GM23248 (cell line): ENCODE results near the gene ARID3B. TPM values are rescaled to one million over a fixed set of nuclear protein-coding genes. Genes with fewer than 3 reads are reported as not detected.

ENCODE experiments used
- DNase-seq: peaks from one replicate; pipeline ENCODE4 v3.0.0-alpha.2; 2015
- H2AFZ ChIP-seq: fragments of 200-600 bp; sonication (generic); 2 replicates; pipeline ENCODE4 v1.6.1; 2016; ENCODE audit warnings: antibody characterized with exemption
- H3F3A ChIP-seq: fragments of 200-600 bp; sonication (generic); 2 replicates; pipeline ENCODE4 v1.6.1; 2016; ENCODE audit warnings: mild to moderate bottlenecking, antibody characterized with exemption, mixed run types; ENCODE audit not compliant: insufficient read depth
- H3K27ac ChIP-seq: fragments of 200-600 bp; sonication (generic); 2 replicates; pipeline ENCODE4 v1.5.1; 2016; ENCODE audit warnings: mild to moderate bottlenecking
- H3K27me3 ChIP-seq: fragments of 200-600 bp; sonication (generic); replicated peaks from 2 replicates; pipeline ENCODE4 v1.6.1; 2016; ENCODE audit warnings: mild to moderate bottlenecking; ENCODE audit not compliant: insufficient read depth
- H3K36me3 ChIP-seq: fragments of 200-600 bp; sonication (generic); 2 replicates; pipeline ENCODE4 v1.6.1; 2016; ENCODE audit warnings: low read depth, mild to moderate bottlenecking
- H3K4me1 ChIP-seq: fragments of 200-600 bp; sonication (generic); 2 replicates; pipeline ENCODE4 v1.6.1; 2016; ENCODE audit warnings: mild to moderate bottlenecking; ENCODE audit not compliant: insufficient read depth
- H3K4me2 ChIP-seq: fragments of 200-600 bp; sonication (generic); one replicate; pipeline ENCODE4 v1.6.1; 2016; ENCODE audit warnings: mild to moderate bottlenecking; ENCODE audit not compliant: unreplicated experiment
- H3K4me3 ChIP-seq: fragments of 200-600 bp; sonication (generic); 2 replicates; pipeline ENCODE4 v1.5.1; 2016; ENCODE audit warnings: mild to moderate bottlenecking
- H3K79me2 ChIP-seq: fragments of 200-600 bp; sonication (generic); 2 replicates; pipeline ENCODE4 v1.6.1; 2016; ENCODE audit warnings: mild to moderate bottlenecking; ENCODE audit not compliant: insufficient read depth
- H3K9ac ChIP-seq: fragments of 200-600 bp; sonication (generic); 2 replicates; pipeline ENCODE4 v1.6.1; 2016; ENCODE audit warnings: mild to moderate bottlenecking
- H3K9me2 ChIP-seq: fragments of 200-600 bp; sonication (generic); 2 replicates; pipeline ENCODE4 v1.6.1; 2016; ENCODE audit warnings: mixed run types, mild to moderate bottlenecking, moderate library complexity; ENCODE audit not compliant: insufficient read depth
- H3K9me3 ChIP-seq: fragments of 200-600 bp; sonication (generic); one replicate; pipeline ENCODE4 v1.6.1; 2017; ENCODE audit warnings: low read depth
- H4K20me1 ChIP-seq: fragments of 200-600 bp; sonication (generic); 2 replicates; pipeline ENCODE4 v1.6.0; 2016; ENCODE audit not compliant: insufficient read depth
- EZH2 ChIP-seq: fragments of 200-600 bp; sonication (generic); IDR thresholded peaks from 2 replicates; pipeline ENCODE4 v1.6.1; 2018; ENCODE audit warnings: antibody characterized with exemption, mild to moderate bottlenecking; ENCODE audit not compliant: insufficient read depth, poor library complexity, severe bottlenecking
- EZH2phosphoT487 ChIP-seq: fragments of 200-600 bp; sonication (generic); IDR thresholded peaks from 2 replicates; pipeline ENCODE4 v1.6.1; 2018; ENCODE audit warnings: antibody characterized with exemption, moderate library complexity, mild to moderate bottlenecking, low read depth; ENCODE audit not compliant: insufficient read depth
- in situ Hi-C: fragments of 300-500 bp; cut with MboI; formaldehyde crosslinking; loops from 2 replicates; pipeline ENCODE4 v1.15.0; 2020
- polyA plus RNA-seq: library from polyadenylated mRNA; unstranded; fragments of >200 nt; fragmentation: Nextera tagmentation; extraction: Ambion mirVana; gene quantifications from 2 replicates; pipeline ENCODE4 v1.2.1, GENCODE V29; 2016
- total RNA-seq: library from RNA; depleted of rRNA; stranded (reverse); fragments of >200 nt; shearing (Covaris generic); gene quantifications from 2 replicates; pipeline ENCODE4 v1.2.3, GENCODE V29; 2014; rRNA removed

Gene ARID3B
- total and polyA plus RNA-seq, 2 experiments from 2014 or later: 2.1 to 4.9 TPM

GRCh38 chr15:74646480-74646879 lies 105.5 kb downstream of the ARID3B start:
- H3K9me3 ChIP-seq: no peaks in the 10 kb centered on the region
- DNase-seq: no peak
- H3K27me3 ChIP-seq: no peaks in the 10 kb centered on the region
- H4K20me1 ChIP-seq: 0 out of 2 replicates have a peak, but pooled peaks cover 8% of the 10 kb centered on the region
- no peak overlapping the region for H3K27ac ChIP-seq
- no peaks in the 10 kb centered on the region for H3F3A ChIP-seq
- TF ChIP-seq EZH2phosphoT487: no peak
- no peak for TF ChIP-seq EZH2
- no peak overlapping the region for H3K9ac ChIP-seq
- no peak overlapping the region for H3K4me3 ChIP-seq
- in situ Hi-C loops: no loop called here
- peaks cover 76% of the 10 kb centered on the region for H3K79me2 ChIP-seq
- no peak overlapping the region for H3K4me2 ChIP-seq
- no peak overlapping the region for H2AFZ ChIP-seq
- no peaks in the 10 kb centered on the region for H3K36me3 ChIP-seq
- peaks cover 10% of the 10 kb centered on the region for H3K4me1 ChIP-seq
- H3K9me2 ChIP-seq: no peaks in the 10 kb centered on the region

Other genes with a start within 250 kb of the ARID3B start
- 0.25 and 0.32 TPM in 2 replicates for gene CYP11A1, start 173.6 kb upstream of the ARID3B start, total RNA-seq
- gene CYP11A1, start 173.6 kb upstream of the ARID3B start, polyA plus RNA-seq: 1.2 and 1.9 TPM in 2 replicates
- 132 and 151 TPM in 2 replicates for gene SEMA7A, start 107.3 kb upstream of the ARID3B start, total RNA-seq
- 41.2 and 42.3 TPM in 2 replicates for gene SEMA7A, start 107.3 kb upstream of the ARID3B start, polyA plus RNA-seq
- 70.4 and 74.2 TPM in 2 replicates for gene UBL7, start 80.1 kb upstream of the ARID3B start, total RNA-seq
- 78.6 and 79.1 TPM in 2 replicates for gene UBL7, start 80.1 kb upstream of the ARID3B start, polyA plus RNA-seq
- 67.2 and 67.9 TPM in 2 replicates for gene CLK3, start 74.6 kb downstream of the ARID3B start, total RNA-seq
- gene CLK3, start 74.6 kb downstream of the ARID3B start, polyA plus RNA-seq: 40.4 and 41.9 TPM in 2 replicates
- 13.9 and 15.0 TPM in 2 replicates for gene EDC3, start 154.8 kb downstream of the ARID3B start, total RNA-seq
- 21.8 and 24.3 TPM in 2 replicates for gene EDC3, start 154.8 kb downstream of the ARID3B start, polyA plus RNA-seq
- not detected in 2 replicates for gene CYP1A1, start 184.3 kb downstream of the ARID3B start, total RNA-seq
- gene CYP1A1, start 184.3 kb downstream of the ARID3B start, polyA plus RNA-seq: not detected in 2 replicates
- not detected in 2 replicates for gene CYP1A2, start 207.6 kb downstream of the ARID3B start, total RNA-seq
- gene CYP1A2, start 207.6 kb downstream of the ARID3B start, polyA plus RNA-seq: not detected in 2 replicates
- gene CSK, start 240.9 kb downstream of the ARID3B start, total RNA-seq: 18.0 and 21.0 TPM in 2 replicates
- gene CSK, start 240.9 kb downstream of the ARID3B start, polyA plus RNA-seq: 11.0 and 12.0 TPM in 2 replicates